Ramos (cell line): ENCODE data around the gene LRRC27.
"Not testable (repeated sequence)": the region's sequence is repeated elsewhere in the genome, so short reads cannot be mapped to it uniquely, and the experiment has no call there.

Experiments used
- in situ Hi-C: fragments of 300-500 bp; cut with MboI; formaldehyde crosslinking; loops from one replicate; pipeline ENCODE4 v1.14.3; 2022; ENCODE audit warnings: low sequenced_read_pairs; ENCODE audit not compliant: unreplicated experiment

The LRRC27 gene

DNA sequence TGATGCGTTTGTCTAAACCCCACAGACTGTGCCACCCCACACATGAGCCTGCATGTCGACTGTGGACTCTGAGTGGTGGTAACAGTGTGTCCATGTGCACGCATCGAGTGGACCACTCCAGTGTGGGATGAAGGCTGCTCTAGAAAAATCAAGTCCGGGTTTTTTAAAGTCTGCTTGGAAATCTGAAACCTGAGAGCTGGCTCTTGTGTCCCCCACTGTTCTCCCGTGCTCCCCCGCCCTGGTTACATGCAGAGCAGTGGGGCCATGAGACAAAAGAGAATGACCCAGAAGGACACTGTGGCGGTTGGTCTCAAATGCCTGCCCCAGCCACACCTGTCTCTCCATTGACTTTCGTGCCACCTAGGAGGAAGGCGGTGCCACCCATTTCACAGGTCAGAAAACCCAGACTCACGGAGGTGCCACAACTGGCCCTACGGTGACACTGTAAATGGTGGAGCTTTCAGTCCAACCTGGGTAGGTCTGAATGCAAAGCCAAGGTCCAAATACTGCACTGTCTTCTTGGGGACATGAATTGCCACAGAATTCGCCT, 37.7 kb downstream of the LRRC27 start:
- in situ Hi-C loops: no loop called here

- in situ Hi-C loops: no loop called here
Observed at GRCh38 chr10:132370426-132371340, 38.7 kb downstream of the LRRC27 start.

GRCh38 chr10:132371641-132372081, 39.7 kb downstream of the LRRC27 start:
- in situ Hi-C loops: no loop called here

- in situ Hi-C loops: no loop called here
Observed at GRCh38 chr10:132372516-132373095, 40.6 kb downstream of the LRRC27 start.

DNA sequence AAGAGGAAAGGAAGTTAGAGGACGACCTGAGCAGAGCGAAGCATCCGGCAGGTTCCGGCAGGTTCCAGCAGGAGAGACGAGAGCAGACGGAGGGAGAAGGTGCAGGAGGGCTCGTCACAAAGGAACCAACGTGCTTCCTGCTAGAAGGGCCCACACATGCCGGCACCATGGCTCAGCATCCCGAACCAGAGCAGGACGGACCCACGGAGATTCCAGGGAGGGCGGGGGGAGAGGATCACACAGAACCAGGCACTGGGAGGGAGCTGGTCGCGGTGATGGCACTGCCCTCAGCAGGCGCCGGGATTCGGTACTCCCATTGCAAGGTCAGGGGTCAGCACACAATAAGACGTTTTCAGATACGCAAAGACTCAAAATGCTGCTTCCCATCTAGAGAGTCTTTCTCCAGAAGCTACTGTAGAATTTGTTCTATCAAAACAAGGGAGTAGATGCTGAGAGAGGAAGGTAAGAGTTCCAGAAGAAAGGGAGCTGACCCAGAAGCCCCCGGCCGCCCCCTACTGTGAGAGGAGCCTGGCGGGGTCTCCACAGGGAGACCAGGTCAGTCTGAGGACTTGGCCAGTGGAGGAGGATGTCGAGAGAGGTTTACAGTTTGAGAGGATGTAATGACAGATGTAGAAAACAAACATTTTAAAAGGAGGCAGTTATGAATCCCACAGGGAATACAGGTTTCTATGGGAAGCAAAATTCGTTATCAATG, 41.4 kb downstream of the LRRC27 start:
- in situ Hi-C loops: no loop called here

- in situ Hi-C loops: no loop called here
Observed at GRCh38 chr10:132374176-132374575, 42.2 kb downstream of the LRRC27 start.

GRCh38 chr10:132374612-132375011, 42.6 kb downstream of the LRRC27 start:
- in situ Hi-C loops: no loop called here

- in situ Hi-C loops: no loop called here
Observed at GRCh38 chr10:132375116-132375794, 43.3 kb downstream of the LRRC27 start.

DNA sequence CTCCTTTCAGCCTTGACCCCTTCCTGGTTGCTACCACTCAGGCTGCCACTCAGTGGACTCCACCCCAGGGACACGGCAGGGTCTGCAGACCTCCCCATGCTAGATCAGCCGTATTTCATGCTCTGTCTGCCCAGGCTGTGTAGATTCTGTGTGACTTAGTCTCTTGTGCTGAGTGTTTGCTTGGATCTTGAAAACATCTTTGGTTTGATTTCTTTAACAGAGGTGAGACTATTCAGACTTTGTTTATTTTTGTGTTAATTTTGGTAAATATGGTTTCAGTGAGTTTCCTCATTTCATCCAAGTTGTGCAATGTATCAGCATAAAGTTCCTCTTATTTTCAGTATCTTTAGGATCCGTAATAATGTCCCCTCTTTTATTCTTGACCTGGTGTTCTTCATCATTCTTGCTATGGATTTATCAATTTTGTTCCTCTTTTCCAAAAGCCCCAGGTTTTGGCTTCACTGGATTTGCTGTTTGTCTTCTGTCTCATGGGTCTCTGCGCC, 43.9 kb downstream of the LRRC27 start:
- in situ Hi-C loops: no loop called here

- in situ Hi-C loops: no loop called here
Observed at GRCh38 chr10:132376394-132376851, 44.4 kb downstream of the LRRC27 start.

- in situ Hi-C loops: no loop called here
Observed at GRCh38 chr10:132377326-132377725, 45.3 kb downstream of the LRRC27 start.

DNA sequence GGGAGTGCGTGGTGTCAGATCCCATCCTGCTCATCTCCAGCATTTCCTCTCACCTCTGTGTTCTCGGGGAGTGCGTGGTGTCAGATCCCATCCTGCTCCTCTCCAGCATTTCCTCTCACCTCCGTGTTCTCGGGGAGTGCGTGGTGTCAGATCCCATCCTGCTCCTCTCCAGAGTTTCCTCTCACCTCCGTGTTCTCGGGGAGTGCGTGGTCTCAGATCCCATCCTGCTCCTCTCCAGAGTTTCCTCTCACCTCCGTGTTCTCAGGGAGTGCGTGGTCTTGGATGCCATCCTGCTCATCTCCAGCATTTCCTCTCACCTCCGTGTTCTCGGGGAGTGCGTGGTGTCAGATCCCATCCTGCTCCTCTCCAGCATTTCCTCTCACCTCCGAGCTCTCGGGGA, 47.0 kb downstream of the LRRC27 start:
- in situ Hi-C loops: not testable (repeated sequence)

- in situ Hi-C loops: not testable (repeated sequence)
Observed at GRCh38 chr10:132380986-132381385, 49.0 kb downstream of the LRRC27 start.

DNA sequence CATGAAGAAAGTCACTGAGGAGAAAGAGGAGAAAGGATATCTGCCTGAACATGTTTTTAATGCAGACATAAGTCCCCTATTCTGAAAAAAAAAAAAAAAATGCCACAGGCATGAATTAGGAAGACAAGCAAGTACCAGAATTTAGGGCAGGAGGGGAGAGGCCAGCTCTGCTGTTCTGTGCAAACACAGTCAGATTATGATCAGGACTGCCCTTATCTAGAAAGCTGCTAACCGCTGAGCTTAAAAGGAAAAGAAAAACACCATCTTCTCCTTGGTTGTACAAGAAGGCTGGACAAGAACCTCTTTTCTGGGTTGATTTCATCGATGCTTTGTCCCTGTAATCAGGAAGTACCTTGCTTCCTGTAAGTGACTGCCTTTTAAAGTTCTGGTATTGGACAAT, 49.7 kb downstream of the LRRC27 start:
- in situ Hi-C loops: no loop called here

DNA sequence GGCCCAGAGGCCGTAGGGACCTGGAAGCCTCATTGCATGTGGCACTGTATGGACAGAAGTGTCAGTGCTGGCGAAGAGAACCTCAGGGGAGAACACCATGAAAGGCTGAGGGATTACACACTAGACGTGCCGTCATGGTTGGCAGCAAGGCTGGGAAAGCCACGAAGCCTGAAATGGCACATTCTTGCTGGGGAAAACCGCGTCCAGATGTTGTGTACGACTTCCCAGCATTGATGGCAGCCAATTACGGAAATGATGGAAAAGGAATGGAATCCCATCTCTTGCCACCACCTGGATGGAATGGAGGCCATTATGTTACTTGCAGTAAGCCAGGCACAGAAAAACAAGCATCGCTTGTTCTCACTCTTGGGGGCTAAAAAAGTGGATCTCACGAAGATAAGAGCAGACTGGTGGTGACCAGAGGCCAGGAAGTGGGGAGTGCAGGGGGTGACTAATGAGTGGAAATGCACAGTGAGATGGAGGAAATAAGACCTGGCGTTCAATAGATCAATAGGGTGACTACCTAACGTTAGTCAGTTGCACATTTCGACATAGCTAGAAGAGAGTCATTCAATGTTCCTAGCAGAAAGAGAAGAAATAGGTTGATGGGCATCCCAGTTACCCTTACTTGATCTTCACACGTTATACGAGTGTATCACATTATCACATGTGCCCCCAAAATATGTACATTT, 50.4 kb downstream of the LRRC27 start:
- in situ Hi-C loops: no loop called here

DNA sequence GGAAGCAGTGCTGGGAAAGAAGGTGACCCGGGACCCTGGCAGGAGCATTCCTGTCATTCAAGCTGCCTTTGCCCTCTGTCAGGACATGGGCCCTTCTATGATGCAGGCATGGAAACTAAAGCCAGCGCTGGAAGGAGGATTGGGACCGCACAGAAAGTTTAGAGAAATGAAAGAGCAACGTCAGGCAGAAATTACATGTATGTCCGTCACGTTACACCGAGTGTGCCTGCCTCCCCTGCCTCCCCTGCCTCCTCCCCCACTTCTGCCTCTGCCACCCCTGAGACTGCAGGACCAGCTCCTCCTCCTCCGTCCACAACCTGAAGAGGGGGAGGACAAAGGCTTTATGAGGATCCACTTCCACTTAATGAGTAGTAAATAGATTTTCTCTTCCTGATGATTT, 51.1 kb downstream of the LRRC27 start:
- in situ Hi-C loops: no loop called here

DNA sequence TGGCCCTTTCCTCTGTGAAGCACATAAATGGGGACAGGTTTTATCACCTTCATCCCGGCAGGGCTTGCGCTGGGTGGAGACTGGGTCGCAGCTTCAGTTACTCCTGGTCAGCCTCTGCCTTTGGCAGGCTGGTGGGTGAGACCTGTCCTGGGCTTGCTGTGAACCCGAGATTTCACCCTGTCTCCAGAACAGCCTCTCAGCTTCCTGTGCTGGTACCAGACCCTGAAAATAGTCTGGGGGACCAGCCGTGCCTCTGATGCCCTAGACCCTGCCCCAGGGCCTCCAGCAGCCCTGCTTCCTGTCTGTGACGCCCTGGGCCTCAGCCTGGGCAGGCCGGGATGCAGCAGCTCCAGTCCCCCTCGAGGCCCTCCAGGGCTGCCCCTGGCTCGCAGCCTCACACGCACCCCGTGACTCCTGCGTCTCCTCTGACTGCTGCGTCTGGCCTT, 51.8 kb downstream of the LRRC27 start:
- in situ Hi-C loops: no loop called here

DNA sequence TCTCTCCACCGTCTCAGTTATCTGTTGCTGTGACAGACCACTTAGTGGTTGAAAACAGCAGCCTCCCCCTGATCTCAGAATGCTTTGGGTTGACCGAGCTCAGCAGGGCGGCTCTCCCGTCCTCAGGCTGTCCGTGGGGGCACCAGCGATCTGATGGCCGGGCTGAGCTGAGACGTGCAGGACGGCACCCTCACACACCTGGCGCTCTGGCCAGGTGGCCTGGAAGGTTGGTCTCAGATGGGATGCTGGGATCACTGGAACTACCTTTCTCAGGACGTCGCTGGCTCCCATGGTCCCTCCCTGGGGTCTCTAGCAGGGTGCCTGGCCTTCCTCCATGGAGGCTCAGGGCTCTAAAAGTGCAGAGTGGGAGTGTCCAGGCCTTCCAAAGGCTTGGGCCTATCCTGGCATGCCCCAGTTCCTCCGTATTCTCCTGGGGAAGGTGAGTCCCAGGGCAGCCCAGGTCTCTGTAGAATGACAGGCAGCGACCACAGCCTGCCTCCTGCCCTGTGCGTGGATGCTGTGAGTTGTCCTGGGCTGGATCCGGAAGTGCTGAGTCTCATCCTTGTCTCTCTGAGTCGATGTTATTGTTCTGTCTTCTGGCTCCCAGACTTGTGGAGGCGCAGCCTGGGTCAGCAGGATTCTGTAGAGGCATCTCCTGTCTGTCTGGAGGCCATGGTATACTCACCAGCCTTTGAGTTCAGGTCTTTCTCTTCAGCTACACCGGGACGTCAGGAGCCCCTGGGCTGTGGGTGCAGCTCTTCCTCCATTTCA, 52.8 kb downstream of the LRRC27 start:
- in situ Hi-C loops: no loop called here

GRCh38 chr10:132385389-132385667, 53.3 kb downstream of the LRRC27 start:
- in situ Hi-C loops: no loop called here
